ENCODE data around the gene NSG2.

Gene NSG2

GRCh38 chr5:174059247-174059646, 13.7 kb downstream of the NSG2 start:
- no peak for DNase-seq (ENCODE audit: low spot score)
- no peak for TF ChIP-seq CTCF (IDR thresholded peaks at IDR 0.05; ENCODE audit: extremely low read depth, missing control alignments)

GRCh38 chr5:174063082-174063756, 17.7 kb downstream of the NSG2 start:
- no peak for DNase-seq (ENCODE audit: low spot score)
- TF ChIP-seq CTCF (IDR thresholded peaks at IDR 0.05; ENCODE audit: extremely low read depth, missing control alignments) = no peak

GRCh38 chr5:174064171-174064570, 18.7 kb downstream of the NSG2 start:
- DNase-seq (ENCODE audit: low spot score) = no peak
- TF ChIP-seq CTCF (IDR thresholded peaks at IDR 0.05; ENCODE audit: extremely low read depth, missing control alignments) = no peak

GRCh38 chr5:174065528-174066197, 20.2 kb downstream of the NSG2 start:
- TF ChIP-seq CTCF (IDR thresholded peaks at IDR 0.05; ENCODE audit: extremely low read depth, missing control alignments) = no peak
- no peak for DNase-seq (ENCODE audit: low spot score)

GRCh38 chr5:174067499-174067898, 22.0 kb downstream of the NSG2 start:
- no peak for TF ChIP-seq CTCF (IDR thresholded peaks at IDR 0.05; ENCODE audit: extremely low read depth, missing control alignments)
- no peak for DNase-seq (ENCODE audit: low spot score)

- no peak for DNase-seq (ENCODE audit: low spot score)
- TF ChIP-seq CTCF (IDR thresholded peaks at IDR 0.05; ENCODE audit: extremely low read depth, missing control alignments) = no peak
Measured at GRCh38 chr5:174071484-174071883, 26.0 kb downstream of the NSG2 start.

- no peak for TF ChIP-seq CTCF (IDR thresholded peaks at IDR 0.05; ENCODE audit: extremely low read depth, missing control alignments)
- DNase-seq (ENCODE audit: low spot score) = no peak
Measured at GRCh38 chr5:174073122-174073660, 27.7 kb downstream of the NSG2 start.

Measured in GM20000 (cell line).